ENCODE measurements around the gene CCDC116.
"Not testable (repeated sequence)": the region's sequence is repeated elsewhere in the genome, so short reads cannot be mapped to it uniquely, and the experiment has no call there.

Gene CCDC116

DNA sequence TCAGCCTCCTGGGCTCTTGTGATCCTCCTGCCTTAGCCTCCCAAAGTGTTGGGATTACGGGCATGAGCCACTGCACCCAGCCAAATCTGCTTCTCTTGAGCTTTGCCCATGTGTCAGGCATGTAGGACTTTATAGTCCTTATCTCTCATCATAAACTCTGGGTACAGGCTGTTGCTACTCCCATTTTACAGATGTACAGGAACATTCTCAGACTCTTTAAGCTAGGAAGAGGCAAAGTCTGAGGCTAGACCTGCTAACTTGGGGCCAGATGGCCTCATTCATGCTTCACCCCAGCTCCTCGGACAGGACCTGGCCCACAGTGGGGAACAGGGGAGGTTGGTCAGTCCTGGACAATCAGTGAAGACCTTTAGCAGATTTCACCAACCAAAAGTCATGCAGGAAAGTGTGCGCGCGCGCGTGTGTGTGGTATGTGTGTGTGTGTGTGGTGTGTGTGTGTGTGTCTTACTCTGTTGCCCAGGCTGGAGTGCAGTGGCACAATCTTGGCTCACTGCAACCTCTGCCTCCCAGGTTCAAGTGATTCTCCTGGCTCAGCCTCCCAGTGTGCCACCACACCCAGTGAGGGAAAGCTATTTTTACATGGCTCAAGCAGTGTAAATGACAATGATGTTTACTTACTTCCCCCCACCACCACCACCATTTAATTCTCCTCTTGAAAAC lies 26.5 kb upstream of the CCDC116 start:
- H3K4me3 ChIP-seq (ENCODE audit: low read length), result no peak overlapping the region
- no peak for DNase-seq (ENCODE audit: low read depth, low spot score)

DNA sequence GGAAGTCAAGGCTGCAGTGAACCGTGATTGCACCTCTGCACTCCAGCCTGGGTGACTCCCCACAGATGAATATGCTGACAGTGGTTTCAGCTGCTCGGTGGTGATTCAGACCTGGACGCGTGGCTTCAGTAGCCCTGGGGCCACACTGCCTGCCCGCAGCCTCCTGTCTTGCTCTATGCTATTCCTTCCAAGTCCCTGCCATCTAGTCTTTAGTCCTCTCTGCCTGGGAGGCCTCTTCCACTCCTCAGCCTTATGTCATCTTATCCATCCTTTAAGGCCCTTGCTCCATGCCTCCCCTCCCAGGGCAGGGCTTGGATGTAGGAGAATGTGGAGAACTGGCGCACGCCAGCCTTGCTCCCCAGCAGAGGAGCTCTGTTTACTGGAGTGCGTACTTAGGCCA lies 25.8 kb upstream of the CCDC116 start:
- DNase-seq (ENCODE audit: low read depth, low spot score), result no peak
- H3K4me3 ChIP-seq (ENCODE audit: low read length), result no peak overlapping the region

DNA sequence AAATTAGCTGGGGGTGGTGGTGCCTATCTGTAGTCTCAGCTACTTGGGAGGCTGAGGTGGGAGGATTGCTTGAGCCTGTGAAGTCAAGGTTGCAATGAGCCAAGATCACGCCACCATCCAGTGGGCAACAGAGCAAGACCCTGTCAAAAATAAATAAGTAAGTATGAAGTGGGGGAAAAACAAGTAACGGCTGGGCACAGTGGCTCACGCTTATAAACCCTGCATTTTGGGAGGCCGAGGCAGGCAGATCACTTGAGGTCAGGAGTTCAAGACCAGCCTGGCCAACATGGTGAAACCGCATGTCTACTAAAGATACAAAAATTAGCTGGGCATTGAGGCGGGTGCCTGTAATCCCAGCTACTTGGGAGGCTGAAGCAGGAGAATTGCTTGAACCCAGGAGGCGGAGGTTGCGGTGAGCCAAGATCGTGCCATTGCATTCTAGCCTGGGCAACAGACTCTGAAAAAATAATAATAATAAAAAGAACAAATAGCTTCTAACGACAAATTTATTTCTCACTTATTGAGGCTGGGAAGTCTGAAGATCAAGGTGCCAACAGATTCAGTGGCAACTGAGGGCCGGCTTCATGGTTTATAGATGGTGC lies 22.9 kb upstream of the CCDC116 start:
- not testable (repeated sequence) for DNase-seq (ENCODE audit: low read depth, low spot score); H3K4me3 ChIP-seq (ENCODE audit: low read length)

DNA sequence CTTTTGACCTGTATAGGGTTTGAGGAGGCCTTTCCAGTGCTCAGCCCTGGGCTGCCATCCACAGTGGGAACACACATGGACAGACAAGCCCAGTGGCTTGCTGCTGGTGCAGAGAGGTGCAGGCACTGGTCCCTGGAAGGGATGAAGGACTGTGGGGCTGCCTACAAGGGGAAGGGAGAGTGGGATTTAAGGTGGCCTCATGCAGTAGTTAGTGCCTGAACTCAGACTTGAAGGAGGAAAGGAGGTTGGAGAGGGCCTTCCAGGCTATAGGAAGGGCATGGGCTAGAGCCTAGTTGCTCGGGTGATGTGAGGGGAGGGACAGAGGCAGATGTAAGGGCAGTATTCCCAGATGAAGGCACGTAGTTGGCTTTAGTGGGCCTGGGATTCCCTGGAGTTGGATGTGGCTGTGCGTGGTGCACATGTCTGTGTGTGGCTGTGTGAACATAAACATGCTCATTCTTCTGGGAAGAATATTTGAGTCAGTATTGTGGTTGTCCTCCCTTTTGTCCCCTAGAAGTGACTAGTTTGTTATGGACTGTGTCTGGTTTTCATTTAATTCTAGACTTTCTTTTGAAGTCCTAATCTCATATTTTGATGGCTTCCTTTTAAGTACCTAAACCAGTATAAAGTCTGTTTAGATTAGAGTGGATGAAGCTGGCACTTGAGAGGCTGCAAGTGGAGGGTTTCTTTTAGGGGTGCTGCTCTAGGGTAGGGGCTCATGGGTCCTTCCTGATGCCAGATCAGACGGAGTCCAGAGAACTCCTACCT lies 21.2 kb upstream of the CCDC116 start:
- no peak for DNase-seq (ENCODE audit: low read depth, low spot score)
- H3K4me3 ChIP-seq (ENCODE audit: low read length), result no peak overlapping the region

DNA sequence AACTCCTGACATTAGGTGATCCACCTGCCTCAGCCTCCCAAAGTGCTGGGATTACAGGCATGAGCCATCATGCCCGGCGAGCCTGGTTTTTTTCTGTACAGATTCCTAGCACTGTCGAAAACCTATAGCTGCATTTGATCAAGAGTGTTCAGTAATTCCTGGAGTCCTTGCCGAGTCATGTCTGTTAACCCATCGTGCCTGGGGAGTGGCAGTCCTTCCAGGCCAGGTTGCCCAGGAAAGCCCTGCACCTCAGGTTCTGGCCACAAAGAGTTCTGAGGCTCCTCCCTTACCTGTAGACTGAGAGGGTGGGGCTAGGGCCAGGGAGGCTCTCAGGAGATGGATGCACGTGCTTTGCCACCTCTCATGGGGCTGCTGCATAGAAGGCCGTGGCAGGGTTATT lies 19.7 kb upstream of the CCDC116 start:
- no peak for DNase-seq (ENCODE audit: low read depth, low spot score)
- no peak overlapping the region for H3K4me3 ChIP-seq (ENCODE audit: low read length)

DNA sequence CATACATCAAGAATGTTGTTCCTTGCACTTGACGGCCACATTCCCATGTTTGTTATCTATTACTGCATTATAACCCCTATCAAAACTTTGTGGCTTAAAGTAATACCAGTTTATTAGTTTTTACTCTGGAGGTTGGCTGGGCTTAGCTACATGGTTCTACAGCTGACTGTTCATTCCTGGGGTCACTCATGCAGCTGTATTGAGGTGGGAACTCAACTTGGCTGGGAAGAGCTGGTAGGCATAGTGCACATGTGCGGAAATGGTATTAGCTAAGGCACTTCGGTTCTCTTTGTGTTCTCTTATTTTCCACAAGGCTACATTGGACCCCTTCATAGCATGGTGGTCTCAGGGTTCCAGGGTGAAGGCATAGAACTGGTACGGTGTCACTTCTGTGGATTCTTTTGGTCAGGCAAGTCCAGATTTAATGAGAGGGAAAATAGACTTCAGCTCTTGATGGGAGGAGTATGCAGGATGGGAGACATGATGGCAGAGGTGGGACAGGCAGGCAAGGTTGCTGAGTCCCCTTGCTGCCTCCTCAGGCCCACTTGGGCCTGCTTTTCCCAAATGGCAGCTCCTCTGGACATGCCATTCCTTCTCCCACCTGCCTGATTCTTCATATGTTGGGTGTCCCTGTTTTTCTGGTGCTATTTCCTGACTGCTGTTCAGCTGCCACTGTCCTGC lies 18.9 kb upstream of the CCDC116 start:
- no peak for DNase-seq (ENCODE audit: low read depth, low spot score)
- no peak overlapping the region for H3K4me3 ChIP-seq (ENCODE audit: low read length)

DNA sequence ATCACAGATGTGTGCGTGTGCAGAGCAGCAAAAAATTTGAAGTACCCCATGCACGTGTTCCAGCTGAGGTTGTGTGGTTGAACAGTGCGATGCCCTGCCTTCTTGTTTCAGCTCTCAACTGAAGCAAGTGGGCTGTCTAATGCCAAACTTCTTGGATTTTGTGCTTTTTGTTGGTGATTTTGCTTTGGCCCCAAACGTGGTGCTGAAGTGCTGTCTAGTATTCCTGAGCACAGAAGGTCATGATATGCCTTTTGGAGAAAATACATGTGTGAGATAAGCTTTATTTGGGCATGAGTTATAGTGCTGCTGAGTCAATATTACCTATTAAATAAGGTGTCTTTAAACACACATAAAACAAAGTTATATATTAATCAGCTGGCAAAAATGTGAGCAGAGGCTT lies 16.8 kb upstream of the CCDC116 start:
- H3K4me3 ChIP-seq (ENCODE audit: low read length), result no peak overlapping the region
- DNase-seq (ENCODE audit: low read depth, low spot score), result no peak

DNA sequence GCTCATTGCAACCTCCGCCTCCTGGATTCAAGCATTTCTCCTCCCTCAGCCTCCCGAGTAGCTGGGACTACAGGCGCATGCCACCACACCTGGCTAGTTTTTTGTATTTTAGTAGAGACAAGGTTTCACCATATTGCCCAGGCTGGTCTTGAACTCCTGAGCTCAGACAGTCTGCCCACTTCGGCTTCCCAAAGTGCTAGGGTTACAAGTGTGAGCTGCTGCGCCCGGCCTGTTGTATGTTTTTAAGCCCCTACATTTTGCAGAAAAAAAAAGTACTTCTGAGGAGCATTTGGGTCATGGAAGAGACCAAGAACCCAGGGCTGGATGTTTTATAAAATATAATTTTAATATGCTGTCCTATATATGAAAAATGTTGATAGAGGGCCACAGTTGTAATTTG lies 15.2 kb upstream of the CCDC116 start:
- not testable (repeated sequence) for DNase-seq (ENCODE audit: low read depth, low spot score); H3K4me3 ChIP-seq (ENCODE audit: low read length)

DNA sequence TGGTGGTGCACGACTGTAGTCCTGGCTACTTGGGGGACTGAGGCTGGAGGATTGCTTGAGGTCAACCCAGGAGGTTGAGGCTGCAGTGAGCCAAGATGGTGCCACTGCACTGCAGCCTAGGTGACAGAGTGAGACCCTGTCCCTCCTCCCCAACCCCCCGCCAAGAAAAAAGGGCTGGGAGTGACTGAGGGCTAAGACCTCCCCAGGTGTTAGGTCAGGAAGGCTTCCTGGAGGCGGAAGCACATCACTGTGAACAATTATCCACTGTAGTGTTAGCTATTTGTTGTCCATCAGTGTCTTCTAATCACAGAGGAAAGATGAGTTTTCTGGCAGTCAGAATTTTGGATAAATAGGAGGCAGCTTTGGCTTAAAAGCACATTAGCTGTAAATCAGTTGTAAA lies 11.5 kb upstream of the CCDC116 start:
- DNase-seq (ENCODE audit: low read depth, low spot score), result no peak

DNA sequence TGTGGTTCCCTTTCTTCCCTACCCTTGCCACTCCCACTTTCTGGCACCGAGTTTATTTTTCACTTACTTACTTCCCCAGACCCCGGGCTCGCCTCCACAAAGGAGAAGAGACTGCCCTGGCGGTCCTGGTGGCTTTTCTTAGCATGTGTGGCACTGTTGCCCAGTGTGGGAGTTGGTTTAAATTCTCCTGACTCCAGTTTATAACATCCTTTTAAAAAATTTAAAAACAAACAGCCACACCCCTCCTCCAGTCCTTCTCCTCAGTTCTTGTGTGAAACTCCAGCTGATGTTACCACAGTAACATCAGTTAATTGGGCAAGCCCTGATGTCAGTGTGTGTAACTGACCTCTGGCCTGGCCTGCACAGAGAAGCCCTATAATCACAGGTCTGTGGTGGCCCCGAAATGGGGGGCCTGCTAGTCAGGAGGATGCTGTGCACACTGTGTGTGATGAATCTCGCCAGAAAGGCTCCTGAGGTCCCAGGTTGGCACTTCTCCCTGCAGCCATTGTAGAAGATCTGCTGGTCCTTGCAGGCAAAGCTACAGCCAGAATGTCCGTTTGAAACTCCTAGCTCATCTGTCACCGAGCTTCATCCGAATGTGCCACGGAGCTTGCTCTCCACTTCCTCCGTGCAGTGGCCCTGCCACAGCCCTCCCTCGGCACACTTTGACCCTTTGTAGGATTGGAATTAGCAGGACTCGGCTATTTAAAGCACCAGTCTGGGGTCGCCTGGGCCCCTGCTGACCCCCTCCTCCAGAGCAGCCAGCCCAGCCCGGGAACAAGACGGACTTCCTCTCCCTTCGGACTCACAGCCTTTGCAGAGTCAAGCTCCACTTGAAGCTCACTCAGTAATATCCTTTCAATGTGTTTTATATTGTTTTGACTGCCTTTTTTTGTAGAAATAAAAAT lies 10.3 kb upstream of the CCDC116 start:
- H3K4me3 ChIP-seq (ENCODE audit: low read length), result no peak overlapping the region
- no peak for DNase-seq (ENCODE audit: low read depth, low spot score)

More for the DNA sequence above, 11.5 kb upstream of the CCDC116 start:
- no peak overlapping the region for H3K4me3 ChIP-seq (ENCODE audit: low read length)

DNA sequence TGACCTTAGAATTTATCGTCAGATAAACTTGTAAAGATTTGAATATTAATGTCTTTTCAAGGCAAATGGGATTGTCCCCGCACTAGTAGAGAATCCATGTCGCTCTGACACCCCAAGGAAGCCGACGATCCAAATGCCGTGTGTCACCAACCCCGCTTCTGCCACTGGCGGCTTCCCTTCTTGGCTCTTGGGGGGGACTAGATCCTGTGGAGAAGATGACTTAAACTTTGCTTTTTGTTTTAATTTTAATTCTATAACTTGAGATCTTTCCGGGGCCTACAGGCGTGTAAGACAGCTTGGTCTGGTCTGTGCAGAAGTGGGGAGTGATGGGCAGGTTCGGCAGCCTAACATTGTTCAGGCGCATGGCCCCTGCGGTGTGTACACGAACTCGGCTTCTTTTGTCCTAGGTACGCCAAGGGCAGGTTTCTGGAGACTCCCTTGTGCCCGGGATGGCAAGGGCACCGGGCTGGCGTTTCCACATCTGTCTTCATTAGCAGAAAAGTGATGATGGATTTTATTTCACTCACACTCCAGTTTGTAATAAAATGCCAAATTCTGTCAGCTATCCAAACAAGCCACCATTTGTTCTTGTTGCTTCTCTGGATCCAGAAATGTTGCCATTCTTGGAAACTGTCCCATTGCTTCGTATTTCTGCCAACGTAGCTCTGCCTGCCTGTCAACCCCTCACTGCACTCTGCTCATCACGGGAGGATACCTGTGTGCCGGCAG lies 9.5 kb upstream of the CCDC116 start:
- DNase-seq (ENCODE audit: low read depth, low spot score), result no peak
- H3K4me3 ChIP-seq (ENCODE audit: low read length), result no peak overlapping the region

DNA sequence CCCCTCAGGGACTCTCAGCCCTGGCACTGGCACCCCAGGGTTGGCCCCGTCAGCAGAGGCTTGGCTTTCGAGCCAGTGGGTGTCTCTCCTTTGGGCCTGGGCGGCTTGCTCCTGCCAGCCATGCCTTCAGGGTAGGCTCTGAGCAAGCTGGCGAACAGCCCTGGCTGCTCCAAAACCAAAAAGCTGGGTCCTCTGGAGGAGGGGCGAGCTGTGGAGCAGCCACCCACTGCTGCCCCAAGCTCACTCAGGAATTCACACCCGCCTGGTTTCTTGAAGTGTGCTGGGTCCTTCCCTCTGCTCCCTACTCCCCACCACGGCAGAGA lies 9.0 kb upstream of the CCDC116 start:
- DNase-seq (ENCODE audit: low read depth, low spot score), result no peak
- no peak overlapping the region for H3K4me3 ChIP-seq (ENCODE audit: low read length)

DNA sequence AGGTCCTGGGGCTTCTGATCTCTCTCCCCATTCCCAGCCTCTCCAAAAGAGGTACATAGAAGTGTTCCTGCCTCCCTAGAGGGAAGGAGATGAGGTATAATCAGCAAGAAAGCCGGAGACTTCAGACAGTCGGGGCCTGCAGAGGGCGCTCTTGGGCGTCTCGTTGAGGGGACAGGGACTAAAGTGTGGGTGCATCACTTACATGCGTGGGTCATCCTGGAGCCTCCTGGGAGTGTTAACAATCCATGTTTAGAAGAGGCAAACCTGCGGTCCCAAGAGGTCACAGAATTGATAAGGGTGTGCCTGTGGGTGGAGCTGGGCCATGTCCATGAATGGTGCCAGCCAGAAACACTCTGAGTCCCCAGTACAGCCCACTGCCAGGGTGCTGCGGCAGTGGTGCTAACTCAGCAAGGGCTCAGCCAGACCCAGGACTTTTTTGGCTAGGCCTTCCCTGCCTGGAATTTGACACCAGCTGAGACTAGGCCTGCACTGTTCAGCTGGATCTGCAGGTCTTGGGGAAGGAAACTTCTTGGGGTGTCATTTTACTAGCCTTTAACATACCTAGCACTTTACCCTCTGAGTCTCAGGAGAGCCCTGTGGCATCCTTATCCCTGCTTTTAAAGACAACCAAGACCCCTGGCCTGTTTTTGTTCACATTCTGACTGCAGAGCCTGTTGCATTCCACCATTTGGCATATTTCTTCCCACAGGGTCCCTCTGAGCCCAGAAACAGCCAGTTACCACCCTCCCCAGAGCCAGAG lies 8.3 kb upstream of the CCDC116 start:
- H3K4me3 ChIP-seq (ENCODE audit: low read length), result no peak overlapping the region
- DNase-seq (ENCODE audit: low read depth, low spot score), result no peak

DNA sequence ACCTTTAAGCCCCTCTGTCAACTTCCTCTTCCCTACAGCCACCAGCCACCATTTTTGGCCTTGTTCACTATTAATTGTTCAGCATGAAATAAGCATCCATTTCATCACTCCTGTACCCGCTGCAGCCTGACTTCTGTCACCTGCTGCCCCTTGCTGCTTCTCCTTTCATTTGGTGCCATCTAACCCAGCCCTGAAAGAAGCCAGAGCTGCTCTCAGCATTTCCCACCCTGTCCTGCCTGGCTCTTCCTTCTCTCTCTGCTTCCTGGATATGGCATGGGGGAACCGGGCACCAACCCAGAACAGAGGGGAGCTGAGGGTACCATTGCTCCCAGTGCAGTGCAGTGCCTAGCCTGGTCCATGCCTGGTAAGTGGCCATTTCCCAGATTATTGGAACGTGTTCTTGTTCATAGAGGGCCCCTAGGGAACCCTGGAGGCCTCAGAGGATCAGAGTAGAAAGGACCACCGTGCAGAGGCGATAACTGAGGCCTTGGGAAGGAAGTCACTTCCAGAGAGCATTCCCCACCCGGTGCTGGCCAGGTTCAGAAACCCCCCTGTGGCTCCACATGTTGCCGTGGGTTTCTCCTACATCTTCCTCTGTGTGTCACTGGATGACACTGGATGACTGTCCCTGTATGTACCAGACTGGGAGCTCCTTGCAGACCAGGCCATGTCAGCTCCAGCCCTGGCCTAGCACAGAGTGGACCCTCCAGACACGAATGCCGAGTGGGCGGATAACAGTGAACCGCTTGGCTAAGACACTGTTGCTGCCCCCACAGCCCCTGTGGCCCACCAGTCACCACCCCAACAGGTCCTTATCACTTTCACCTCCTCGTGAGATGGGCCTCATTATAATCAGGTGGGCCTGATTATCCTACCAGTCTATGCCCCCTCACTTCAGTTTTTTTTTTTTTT lies 7.4 kb upstream of the CCDC116 start:
- DNase-seq (ENCODE audit: low read depth, low spot score), result no peak

DNA sequence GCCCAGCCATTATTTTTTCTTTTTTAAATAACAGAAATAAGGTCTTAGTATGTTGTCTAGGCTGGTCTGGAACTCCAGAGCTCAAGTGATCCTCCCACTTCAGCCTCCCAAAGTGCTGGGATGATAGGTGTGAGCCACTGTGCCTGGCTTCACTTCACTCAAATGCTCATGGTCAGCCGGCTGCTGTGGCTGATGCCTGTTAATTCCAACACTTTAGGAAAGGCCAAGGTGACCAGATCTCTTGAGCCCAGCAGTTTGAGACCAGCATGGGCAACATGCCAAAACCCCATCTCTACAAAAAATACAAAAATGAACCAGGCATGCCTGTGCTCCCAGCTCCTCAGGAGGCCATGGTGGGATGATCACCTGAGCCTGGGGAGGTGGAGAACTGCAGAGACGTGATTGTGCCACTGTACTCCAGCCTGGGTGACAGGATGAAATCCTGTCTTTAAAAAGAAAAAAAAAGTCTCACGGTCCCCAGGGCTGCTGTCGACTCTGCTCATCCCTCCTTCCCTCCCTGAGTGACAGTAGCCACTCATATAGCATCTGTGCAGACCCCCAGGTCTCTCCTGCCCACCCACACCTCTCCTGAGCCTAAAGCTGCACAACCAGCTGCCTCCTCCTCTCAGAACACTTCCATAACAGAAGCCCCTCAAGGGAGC lies 6.4 kb upstream of the CCDC116 start:
- no peak for DNase-seq (ENCODE audit: low read depth, low spot score)
- no peak overlapping the region for H3K4me3 ChIP-seq (ENCODE audit: low read length)

More for the DNA sequence above, 7.4 kb upstream of the CCDC116 start:
- H3K4me3 ChIP-seq (ENCODE audit: low read length), result no peak overlapping the region

DNA sequence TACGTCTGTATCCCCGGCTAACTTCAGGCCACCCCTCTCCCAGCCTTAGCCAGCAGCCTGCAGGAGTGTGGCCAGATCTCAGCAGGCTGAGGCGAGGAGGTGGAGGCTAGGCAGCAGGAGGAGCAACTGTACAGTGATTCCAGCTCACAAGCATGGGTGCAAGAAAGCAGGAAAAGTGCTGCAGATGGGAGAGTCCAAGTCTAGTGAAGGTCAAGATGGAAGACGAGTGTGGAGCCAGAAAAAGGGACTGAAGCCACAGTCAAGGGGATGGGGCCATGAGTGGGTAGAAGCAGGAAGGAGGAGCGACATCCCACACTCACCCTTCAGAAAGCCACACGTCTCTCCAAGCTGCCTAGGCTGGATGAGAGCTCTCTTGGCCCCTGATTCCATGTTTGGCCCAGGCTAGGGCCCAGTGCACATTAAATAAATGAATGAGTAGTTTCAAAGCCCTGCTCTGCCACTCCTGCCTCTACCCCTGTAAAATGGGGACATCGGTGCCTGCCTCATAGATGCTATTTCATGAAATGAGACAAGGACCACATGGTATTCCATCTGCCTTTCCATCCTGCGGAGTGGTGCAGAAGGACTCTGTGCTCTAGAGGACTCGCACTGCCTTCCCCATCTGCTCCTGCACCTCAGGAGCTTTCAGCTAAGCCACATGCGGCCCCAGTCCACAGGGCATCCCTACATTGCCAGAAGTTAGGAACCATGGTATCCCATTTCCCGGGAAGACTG lies 5.7 kb upstream of the CCDC116 start:
- no peak overlapping the region for H3K4me3 ChIP-seq (ENCODE audit: low read length)
- DNase-seq (ENCODE audit: low read depth, low spot score), result no peak

Measured in Jurkat, Clone E6-1 (cell line).